PC-3 (cell line): Measurements from ENCODE around the gene PEX11B. TPM values are rescaled to one million over a fixed set of nuclear protein-coding genes. Genes with fewer than 3 reads are reported as not detected.

Experiments
- ATAC-seq: fragments of 200-7000 bp; cut with Tn5 transposase; 2 replicates; pipeline ENCODE4 v1.9.1; 2020; ENCODE audit warnings: mild to moderate bottlenecking, moderate library complexity
- BruUV-seq: library from RNA; stranded (reverse); fragments of 400-500 nt; replicated peaks from 2 replicates; lab custom pipeline; 2021; lab: Mats Ljungman, UMichigan
- CTCF ChIA-PET: fragments of 300-600 bp; sonication (Branson Sonifier 250); formaldehyde crosslinking; loops from one replicate; lab custom pipeline; 2022; ENCODE audit warnings: antibody characterized with exemption; lab: Charles Lee
- POLR2A ChIA-PET: fragments of 300-600 bp; sonication (Branson Sonifier 250); formaldehyde crosslinking; loops from one replicate; lab custom pipeline; 2022; ENCODE audit warnings: antibody characterized with exemption; ENCODE audit not compliant: unreplicated experiment; lab: Charles Lee
- DNase-seq: peaks from one replicate; pipeline ENCODE4 v3.0.0-alpha.2; 2015
- H2AFZ ChIP-seq: fragments of 300-600 bp; sonication (generic); 2 replicates; pipeline ENCODE4 v1.6.0; 2016; ENCODE audit warnings: antibody characterized with exemption, low read length
- H3F3A ChIP-seq: fragments of 300-600 bp; sonication (generic); one replicate; pipeline ENCODE4 v1.6.0; 2017; ENCODE audit warnings: antibody characterized with exemption, low read length, control low read depth, mild to moderate bottlenecking; ENCODE audit not compliant: unreplicated experiment
- H3K27ac ChIP-seq: fragments of 300-600 bp; sonication (generic); 2 replicates; pipeline ENCODE4 v1.5.1; 2016; ENCODE audit warnings: mild to moderate bottlenecking, low read length
- H3K27me3 ChIP-seq: fragments of 300-600 bp; sonication (generic); 2 replicates; pipeline ENCODE4 v1.6.1; 2016; ENCODE audit warnings: low read length, mixed read lengths
- H3K36me3 ChIP-seq: fragments of 300-600 bp; sonication (generic); 2 replicates; pipeline ENCODE4 v1.6.1; 2016; ENCODE audit warnings: low read depth, mixed run types, low read length, mixed read lengths
- H3K4me1 ChIP-seq: fragments of 300-600 bp; sonication (generic); 2 replicates; pipeline ENCODE4 v1.5.1; 2016; ENCODE audit warnings: low read length; ENCODE audit not compliant: insufficient read depth
- H3K4me2 ChIP-seq: fragments of 300-600 bp; sonication (generic); 2 replicates; pipeline ENCODE4 v1.6.0; 2016; ENCODE audit warnings: low read length
- H3K4me3 ChIP-seq: fragments of 300-600 bp; sonication (generic); 2 replicates; pipeline ENCODE4 v1.5.1; 2016; ENCODE audit warnings: mild to moderate bottlenecking, low read length, mixed read lengths
- H3K79me2 ChIP-seq: fragments of 300-600 bp; sonication (generic); 2 replicates; pipeline ENCODE4 v1.6.1; 2017; ENCODE audit warnings: low read length, mixed read lengths
- H3K9ac ChIP-seq: fragments of 300-600 bp; sonication (generic); 2 replicates; pipeline ENCODE4 v1.6.0; 2016; ENCODE audit warnings: mild to moderate bottlenecking, low read length
- H3K9me2 ChIP-seq: fragments of 300-600 bp; sonication (generic); replicated peaks from 2 replicates; pipeline ENCODE4 v1.6.1; 2016; ENCODE audit warnings: mixed run types, low read length, mixed read lengths
- H3K9me3 ChIP-seq: fragments of 300-600 bp; sonication (generic); 2 replicates; pipeline ENCODE4 v1.6.1; 2016; ENCODE audit warnings: low read length, mixed read lengths
- H4K20me1 ChIP-seq: fragments of 300-600 bp; sonication (generic); 2 replicates; pipeline ENCODE4 v1.6.1; 2016; ENCODE audit warnings: low read length, mixed read lengths
- CTCF ChIP-seq: fragments of 300-600 bp; sonication (generic); conservative IDR thresholded peaks from 2 replicates; pipeline ENCODE4 v1.5.1; 2017; ENCODE audit warnings: antibody characterized with exemption, low read depth, mild to moderate bottlenecking, low read length
- EZH2 ChIP-seq: fragments of 300-600 bp; sonication (generic); IDR thresholded peaks from one replicate; pipeline ENCODE4 v1.6.1; 2017; ENCODE audit warnings: antibody characterized with exemption, mild to moderate bottlenecking, low read length; ENCODE audit not compliant: unreplicated experiment
- EZH2phosphoT487 ChIP-seq: fragments of 300-600 bp; sonication (generic); IDR thresholded peaks from 2 replicates; pipeline ENCODE4 v1.6.1; 2018; ENCODE audit warnings: mild to moderate bottlenecking, antibody characterized with exemption, low read length, borderline replicate concordance
- intact Hi-C: fragments of 100-400 bp; cut with micrococcal nuclease; formaldehyde crosslinking; loops from 2 replicates; pipeline ENCODE4 v1.9.0; 2023
- total RNA-seq: library from RNA; depleted of rRNA; stranded (reverse); fragments of >200 nt; gene quantifications from 2 replicates; pipeline ENCODE4 v1.2.3, GENCODE V29; 2014

The PEX11B gene
- total RNA-seq, 1 experiment from 2014 or later = 27.4 TPM

- TF ChIP-seq CTCF = no peak
- TF ChIP-seq EZH2 = no peak
- TF ChIP-seq EZH2phosphoT487 = no peak
- Histone ChIP-seq H3K4me1 (peaks cover 43% of the 10 kb centered on the region), H3F3A (no peaks in the 10 kb centered on the region), H4K20me1 (no peaks in the 10 kb centered on the region), H3K9me2 (no peaks in the 10 kb centered on the region), H3K27me3 (no peaks in the 10 kb centered on the region), H3K9ac (peak within 1 kb of the TSS; percentile 50), H3K4me2 (peak within 1 kb of the TSS; percentile 84), H3K79me2 (peaks cover 24% of the 10 kb centered on the region), H3K4me3 (peak within 1 kb of the TSS; percentile 76), H3K27ac (0 out of 2 replicates have a peak within 1 kb of the TSS, but pooled peaks have one; percentile 1), H2AFZ (peak within 1 kb of the TSS; percentile 83), H3K36me3 (no peaks in the 10 kb centered on the region), H3K9me3 (no peaks in the 10 kb centered on the region)
- ChIA-PET POLR2A (interaction anchor here (0.5 to 1.6 kb wide), 5 partner anchors 18 to 99 kb away, joined by 4 to 12 read pairs (median 5); partner anchors contain the start of genes PEX11B, PIAS3 and RBM8A), CTCF (interaction anchor here (0.6 to 1.8 kb wide), 8 partner anchors 20 to 181 kb away, joined by 3 to 10 read pairs (median 4); partner anchors contain the start of genes NUDT17 and RBM8A)
- intact Hi-C loops = loop anchor here (1.0 to 5.0 kb wide), 5 partner anchors 17 to 99 kb away; partner anchors contain the start of genes PEX11B, PIAS3 and RBM8A
- ATAC-seq = peak; percentile 81
- BruUV-seq = no TSS peak
- DNase-seq = peak; percentile 99
These were observed 39.2 kb upstream of the PEX11B start, which contains the start of gene LIX1L for GRCh38 chr1:145957443-145958319. TSS of gene LIX1L (minus strand) at chr1:145958017. CDS start at chr1:145957927, 90 bp downstream.

DNA sequence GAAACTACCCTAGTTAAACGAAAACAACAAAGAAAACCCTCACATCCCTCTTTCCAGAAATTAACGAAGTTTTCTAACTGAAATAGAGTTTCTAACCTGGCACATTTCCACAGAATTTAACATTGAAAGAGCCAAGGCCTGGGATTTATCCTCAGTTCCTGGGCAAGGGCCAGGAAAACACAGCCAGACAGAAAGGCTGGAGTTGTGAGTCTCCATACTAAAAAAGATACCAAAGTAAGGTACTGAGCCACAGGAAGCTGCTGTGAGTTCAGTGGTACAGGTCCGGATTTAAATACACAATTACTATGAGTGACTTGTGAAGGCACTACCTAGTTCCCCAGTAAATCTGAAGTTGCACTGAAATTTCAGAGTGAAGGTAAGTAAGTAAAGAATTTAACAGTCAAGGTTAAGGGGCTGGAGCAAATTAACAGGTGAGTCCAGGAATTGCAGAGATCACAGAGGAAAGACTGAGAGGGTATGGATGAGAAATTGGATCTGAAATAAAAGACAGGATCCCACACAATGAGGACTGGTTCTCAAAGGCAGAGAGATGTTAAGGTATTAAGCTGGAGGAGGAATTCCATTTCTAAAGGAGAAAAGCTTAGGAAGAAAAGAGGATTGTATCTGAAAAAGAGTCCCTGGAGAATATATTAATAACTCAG is 38.4 kb upstream of the PEX11B start:
- ATAC-seq (no peak; the same call in 1 of the 2 replicates), DNase-seq (no peak)
- CTCF ChIA-PET = interaction anchor here (1.8 kb wide), 1 partner anchor 65 kb away, joined by 5 read pairs; no protein-coding TSS in a partner anchor
- Histone ChIP-seq H3F3A (no peaks in the 10 kb centered on the region), H3K27me3 (no peaks in the 10 kb centered on the region), H3K36me3 (no peaks in the 10 kb centered on the region), H3K4me3 (peak overlapping the region; percentile 76), H2AFZ (peak overlapping the region; percentile 83), H3K79me2 (peaks cover 24% of the 10 kb centered on the region), H3K4me2 (peak overlapping the region; percentile 84), H3K4me1 (peaks cover 38% of the 10 kb centered on the region), H3K27ac (0 out of 2 replicates have a peak overlapping the region, but pooled peaks have one; percentile 1), H3K9ac (peak overlapping the region; percentile 50), H3K9me2 (no peaks in the 10 kb centered on the region), H3K9me3 (no peaks in the 10 kb centered on the region), H4K20me1 (no peaks in the 10 kb centered on the region)
- no peak for TF ChIP-seq EZH2
- no peak for TF ChIP-seq EZH2phosphoT487
- no peak for TF ChIP-seq CTCF
- intact Hi-C loops = loop anchor here (1.0 to 5.0 kb wide), 3 partner anchors 30 to 98 kb away; partner anchors contain the start of genes PEX11B, PIAS3 and RBM8A
- BruUV-seq = TSS peak; percentile 42
- POLR2A ChIA-PET = interaction anchor here (0.6 to 1.6 kb wide), 2 partner anchors 30 to 38 kb away, joined by 4 to 12 read pairs; partner anchors contain the start of genes PEX11B and RBM8A
